GM18907 (cell line): ENCODE data around the gene SMCHD1.
"Not testable (repeated sequence)": the region's sequence is repeated elsewhere in the genome, so short reads cannot be mapped to it uniquely, and the experiment has no call there.

Source experiments
- ATAC-seq: cut with Tn5 transposase; IDR thresholded peaks from one replicate; pipeline ENCODE4 v1.9.1; 2021; ENCODE audit warnings: mild to moderate bottlenecking, moderate library complexity; ENCODE audit not compliant: unreplicated experiment

The SMCHD1 gene

GRCh38 chr18:2656981-2657512 is 1.5 kb downstream of the SMCHD1 start:
- no peak for ATAC-seq

- ATAC-seq: no peak
Observed at GRCh38 chr18:2657788-2658458, 2.4 kb downstream of the SMCHD1 start.

- ATAC-seq: not testable (repeated sequence)
Observed at GRCh38 chr18:2660849-2661248, 5.3 kb downstream of the SMCHD1 start.

GRCh38 chr18:2662288-2662687 is 6.8 kb downstream of the SMCHD1 start:
- not testable (repeated sequence) for ATAC-seq

- no peak for ATAC-seq
Observed at GRCh38 chr18:2662990-2663389, 7.5 kb downstream of the SMCHD1 start.

GRCh38 chr18:2672410-2672809 is 16.9 kb downstream of the SMCHD1 start:
- ATAC-seq: no peak

GRCh38 chr18:2672872-2673271 is 17.3 kb downstream of the SMCHD1 start:
- no peak for ATAC-seq

- ATAC-seq: not testable (repeated sequence)
Observed at GRCh38 chr18:2678933-2679332, 23.4 kb downstream of the SMCHD1 start.

- no peak for ATAC-seq
Observed at GRCh38 chr18:2680216-2680792, 24.8 kb downstream of the SMCHD1 start.

- no peak for ATAC-seq
Observed at GRCh38 chr18:2681993-2682603, 26.6 kb downstream of the SMCHD1 start.

GRCh38 chr18:2683055-2683454 is 27.5 kb downstream of the SMCHD1 start:
- no peak for ATAC-seq

- ATAC-seq: no peak
Observed at GRCh38 chr18:2686349-2686968, 30.9 kb downstream of the SMCHD1 start.

GRCh38 chr18:2687390-2688001 is 32.0 kb downstream of the SMCHD1 start:
- peak; percentile 82 for ATAC-seq

GRCh38 chr18:2692508-2692907 is 37.0 kb downstream of the SMCHD1 start:
- ATAC-seq: no peak

GRCh38 chr18:2697184-2697583 is 41.7 kb downstream of the SMCHD1 start:
- ATAC-seq: no peak

GRCh38 chr18:2699001-2699400 is 43.5 kb downstream of the SMCHD1 start:
- ATAC-seq: no peak

- ATAC-seq: no peak
Observed at GRCh38 chr18:2704541-2704940, 49.0 kb downstream of the SMCHD1 start.

GRCh38 chr18:2706903-2707302 is 51.4 kb downstream of the SMCHD1 start:
- no peak for ATAC-seq

GRCh38 chr18:2707551-2708168 is 52.1 kb downstream of the SMCHD1 start:
- no peak for ATAC-seq

GRCh38 chr18:2709316-2709715 is 53.8 kb downstream of the SMCHD1 start:
- no peak for ATAC-seq

- no peak for ATAC-seq
Observed at GRCh38 chr18:2714140-2714539, 58.6 kb downstream of the SMCHD1 start.
